AG04450 (cell line): ENCODE results near the gene C3orf52. TPM values are rescaled to one million over a fixed set of nuclear protein-coding genes. Genes with fewer than 3 reads are reported as not detected.

ENCODE experiments used
- CTCF ChIA-PET: fragments of 300-600, 350-600 bp; formaldehyde crosslinking; extraction: SDS; loops from one replicate; lab custom pipeline; 2022; ENCODE audit warnings: antibody characterized with exemption, inconsistent platforms; lab: Charles Lee
- POLR2A ChIA-PET: fragments of 350-600 bp; formaldehyde crosslinking; extraction: SDS; loops from one replicate; lab custom pipeline; 2021; ENCODE audit warnings: antibody characterized with exemption, inconsistent platforms; lab: Yijun Ruan, JAX
- DNase-seq: peaks from one replicate; pipeline ENCODE4 v3.0.0-alpha.2; 2011; ENCODE audit warnings: low read depth, low spot score
- H3K27ac ChIP-seq: one replicate; pipeline ENCODE4 v1.5.1; 2012; ENCODE audit warnings: low read depth, low read length, control low read depth
- H3K27me3 ChIP-seq: one replicate; pipeline ENCODE4 v1.6.0; 2012; ENCODE audit warnings: low read length; ENCODE audit not compliant: control insufficient read depth, insufficient read depth
- H3K4me3 ChIP-seq: 2 replicates; pipeline ENCODE4 v1.5.1; 2011; ENCODE audit warnings: mild to moderate bottlenecking, low read depth, low read length, control low read depth
- H3K9me3 ChIP-seq: 2 replicates; pipeline ENCODE4 v1.5.1; 2012; ENCODE audit warnings: low read length; ENCODE audit not compliant: control insufficient read depth, insufficient read depth
- polyA plus RNA-seq: library from polyadenylated mRNA; depleted of rRNA; stranded (reverse); fragments of >200 nt; gene quantifications from 2 replicates; pipeline ENCODE4 v1.2.3, GENCODE V29; 2011
- TF ChIP-seq, protein P1 (sequence below): IDR thresholded peaks from 2 replicates; pipeline ENCODE4 v1.5.1; 2011; ENCODE audit warnings: low read depth, low read length, control low read depth, inconsistent platforms

C3orf52 gene
- polyA plus RNA-seq, 1 experiment = 7.0 TPM

DNA sequence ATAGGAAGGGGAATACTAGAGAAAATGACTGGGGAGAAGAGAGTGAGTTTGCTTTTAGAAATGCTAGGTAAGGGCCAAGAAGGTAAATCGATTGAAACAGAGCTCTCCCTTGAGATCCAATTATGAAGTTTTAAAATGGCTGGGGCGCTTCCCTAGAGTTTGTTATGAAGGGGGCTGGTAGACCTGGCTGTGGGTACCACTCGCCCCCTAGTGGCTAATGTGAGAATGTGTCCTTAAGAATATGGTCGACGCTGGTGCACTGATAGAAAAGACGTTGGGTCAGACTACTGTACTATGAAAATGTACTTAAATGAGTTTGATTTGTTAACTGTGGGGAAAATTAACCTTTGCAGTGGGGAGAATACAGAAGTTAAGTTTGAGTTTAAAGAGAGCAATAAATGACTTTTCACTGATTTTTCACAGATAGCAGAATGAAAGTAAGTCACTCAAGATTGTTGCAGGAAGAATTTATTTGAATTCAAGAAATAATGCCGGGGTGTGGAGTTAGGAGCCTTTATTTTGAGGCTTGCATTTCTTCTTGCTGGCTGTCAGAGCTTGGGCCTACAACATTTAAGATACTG is 42.5 kb upstream of the C3orf52 start:
- TF ChIP-seq, protein P1, sequence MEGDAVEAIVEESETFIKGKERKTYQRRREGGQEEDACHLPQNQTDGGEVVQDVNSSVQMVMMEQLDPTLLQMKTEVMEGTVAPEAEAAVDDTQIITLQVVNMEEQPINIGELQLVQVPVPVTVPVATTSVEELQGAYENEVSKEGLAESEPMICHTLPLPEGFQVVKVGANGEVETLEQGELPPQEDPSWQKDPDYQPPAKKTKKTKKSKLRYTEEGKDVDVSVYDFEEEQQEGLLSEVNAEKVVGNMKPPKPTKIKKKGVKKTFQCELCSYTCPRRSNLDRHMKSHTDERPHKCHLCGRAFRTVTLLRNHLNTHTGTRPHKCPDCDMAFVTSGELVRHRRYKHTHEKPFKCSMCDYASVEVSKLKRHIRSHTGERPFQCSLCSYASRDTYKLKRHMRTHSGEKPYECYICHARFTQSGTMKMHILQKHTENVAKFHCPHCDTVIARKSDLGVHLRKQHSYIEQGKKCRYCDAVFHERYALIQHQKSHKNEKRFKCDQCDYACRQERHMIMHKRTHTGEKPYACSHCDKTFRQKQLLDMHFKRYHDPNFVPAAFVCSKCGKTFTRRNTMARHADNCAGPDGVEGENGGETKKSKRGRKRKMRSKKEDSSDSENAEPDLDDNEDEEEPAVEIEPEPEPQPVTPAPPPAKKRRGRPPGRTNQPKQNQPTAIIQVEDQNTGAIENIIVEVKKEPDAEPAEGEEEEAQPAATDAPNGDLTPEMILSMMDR = peak; percentile 93
- CTCF ChIA-PET = interaction anchor here (0.6 to 3.9 kb wide), 68 partner anchors 8 to 1531 kb away, joined by 3 to 80 read pairs (median 4); partner anchors contain the start of genes ABHD10, TAGLN3 and TMPRSS7
- POLR2A ChIA-PET = no interaction called here
- peak; percentile 44 for DNase-seq
- no peak overlapping the region for H3K4me3 ChIP-seq
- H3K27ac ChIP-seq = no peak overlapping the region
- no peaks in the 10 kb centered on the region for H3K9me3 ChIP-seq
- no peaks in the 10 kb centered on the region for H3K27me3 ChIP-seq

DNA sequence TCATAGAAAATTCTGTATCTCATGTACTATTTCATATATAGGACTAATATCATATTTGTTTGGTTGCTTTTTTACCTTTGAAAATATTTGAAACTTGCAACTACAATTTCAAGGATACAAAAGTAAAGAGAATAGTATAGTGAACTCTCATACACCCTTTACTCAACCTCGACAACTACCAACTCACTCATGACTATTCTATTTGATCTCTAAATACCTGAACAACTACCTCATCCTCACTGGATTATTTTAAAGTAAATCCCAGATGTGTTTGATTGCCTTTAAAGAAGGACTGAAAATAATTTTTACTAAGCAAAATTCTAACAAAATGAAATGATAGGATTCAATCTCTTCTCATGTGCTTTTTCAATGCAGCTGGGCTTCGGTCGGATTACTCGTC is 39.6 kb upstream of the C3orf52 start:
- Histone ChIP-seq H3K27me3 (no peaks in the 10 kb centered on the region), H3K9me3 (no peaks in the 10 kb centered on the region), H3K4me3 (no peak overlapping the region), H3K27ac (no peak overlapping the region)
- DNase-seq = no peak
- ChIA-PET POLR2A (no interaction called here), CTCF (interaction anchor here (1.3 to 1.5 kb wide), 2 partner anchors 33 to 57 kb away, joined by 3 to 4 read pairs; no protein-coding TSS in a partner anchor)
- TF ChIP-seq, protein P1 = no peak

DNA sequence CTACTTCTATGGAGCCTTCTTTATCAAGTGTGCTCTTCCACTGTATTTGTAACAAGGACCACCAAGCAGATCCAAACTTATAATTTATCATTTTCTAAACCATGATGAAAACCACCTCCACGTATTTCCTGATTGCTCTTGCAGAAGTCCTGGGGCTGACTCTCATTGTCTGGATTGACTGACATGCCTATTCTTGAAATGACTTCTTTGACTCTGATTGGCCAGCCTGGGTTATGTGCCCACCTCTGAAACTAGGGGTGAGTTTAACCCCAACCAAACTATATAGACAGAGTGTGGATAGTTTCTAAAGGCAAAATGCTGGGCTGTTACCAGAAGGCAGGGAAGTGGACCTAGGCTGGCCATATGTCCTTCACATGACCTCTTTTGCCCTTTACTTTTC is 38.9 kb upstream of the C3orf52 start:
- H3K27me3 ChIP-seq = no peaks in the 10 kb centered on the region
- ChIA-PET CTCF (no interaction called here), POLR2A (no interaction called here)
- TF ChIP-seq, protein P1 = no peak
- no peaks in the 10 kb centered on the region for H3K9me3 ChIP-seq
- no peak for DNase-seq
- no peak overlapping the region for H3K27ac ChIP-seq
- H3K4me3 ChIP-seq = no peak overlapping the region

DNA sequence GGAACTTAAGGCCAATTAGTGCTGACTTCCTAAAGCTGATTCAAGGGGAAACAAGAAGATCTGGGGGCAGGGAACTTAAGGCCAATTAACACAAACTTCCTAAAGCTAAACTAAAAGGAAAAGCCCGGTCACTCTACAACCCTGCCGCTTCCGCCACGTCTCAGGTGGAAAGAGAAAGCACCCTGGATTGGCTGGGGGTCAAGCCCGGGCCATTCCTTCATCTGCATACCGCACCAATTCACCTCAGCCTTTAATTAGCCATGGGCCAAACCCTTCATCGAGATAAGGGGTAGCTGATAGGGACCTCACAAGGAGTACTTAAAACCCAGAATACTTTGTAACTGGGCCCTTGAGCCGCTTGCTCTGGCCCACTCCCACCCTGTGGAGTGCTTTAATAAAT is 37.3 kb upstream of the C3orf52 start:
- ChIA-PET POLR2A (no interaction called here), CTCF (interaction anchor here (1.4 kb wide), 1 partner anchor 380 kb away, joined by 4 read pairs; no protein-coding TSS in a partner anchor)
- H3K27ac ChIP-seq = no peak overlapping the region
- H3K27me3 ChIP-seq = no peaks in the 10 kb centered on the region
- H3K4me3 ChIP-seq = no peak overlapping the region
- no peaks in the 10 kb centered on the region for H3K9me3 ChIP-seq
- TF ChIP-seq, protein P1 = no peak
- DNase-seq = no peak

DNA sequence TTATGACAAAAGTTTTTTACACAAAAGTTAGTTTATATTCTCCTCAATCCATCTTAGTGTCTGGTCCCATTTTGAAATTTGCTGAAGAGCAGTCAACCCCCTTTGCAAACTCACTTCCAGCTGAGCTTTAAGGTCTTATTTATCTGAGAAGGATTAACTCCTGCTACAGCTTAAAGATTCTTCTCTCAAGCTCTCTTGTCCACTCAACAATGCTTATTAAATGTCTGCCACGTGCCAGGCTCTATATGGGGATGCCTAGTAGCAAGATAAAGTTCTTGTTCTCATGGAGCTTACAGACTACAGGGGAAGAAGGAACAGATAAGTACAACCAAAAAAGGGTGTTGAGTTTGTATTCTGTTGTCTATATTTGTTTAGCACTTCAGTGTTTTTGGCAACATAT is 33.0 kb upstream of the C3orf52 start:
- no peaks in the 10 kb centered on the region for H3K9me3 ChIP-seq
- TF ChIP-seq, protein P1 = no peak
- ChIA-PET POLR2A (interaction anchor here (0.5 to 0.6 kb wide), 2 partner anchors 13 to 58 kb away, joined by 3 to 5 read pairs; no protein-coding TSS in a partner anchor), CTCF (interaction anchor here (0.6 to 2.6 kb wide), 4 partner anchors 9 to 106 kb away, joined by 3 to 62 read pairs (median 6); no protein-coding TSS in a partner anchor)
- no peak overlapping the region for H3K4me3 ChIP-seq
- no peak for DNase-seq
- no peaks in the 10 kb centered on the region for H3K27me3 ChIP-seq
- H3K27ac ChIP-seq = no peak overlapping the region
